B cell (primary cell): Measurements from ENCODE around the gene PDE4B. TPM values are rescaled to one million over a fixed set of nuclear protein-coding genes. Genes with fewer than 3 reads are reported as not detected.
"Not testable (repeated sequence)": the region's sequence is repeated elsewhere in the genome, so short reads cannot be mapped to it uniquely, and the experiment has no call there.

Experiments used
- ATAC-seq: fragments of 200-7000 bp; cut with Tn5 transposase; one replicate; pipeline ENCODE4 v1.10.0; 2021; ENCODE audit warnings: low read depth, mild to moderate bottlenecking, moderate number of reproducible peaks, moderate library complexity
- CTCF ChIA-PET: fragments of 350-600 bp; sonication (Branson Sonifier 250); formaldehyde crosslinking; loops from one replicate; lab custom pipeline; 2021; ENCODE audit warnings: antibody characterized with exemption, inconsistent platforms; lab: Charles Lee
- POLR2A ChIA-PET: fragments of 350-600 bp; sonication (Branson Sonifier 250); formaldehyde crosslinking; loops from one replicate; lab custom pipeline; 2021; ENCODE audit warnings: antibody characterized with exemption; lab: Charles Lee
- DNase-seq: peaks from one replicate; pipeline ENCODE4 v3.0.0; 2013
- H2AFZ ChIP-seq: 2 replicates; pipeline ENCODE4 v1.6.1; 2012; ENCODE audit warnings: mild to moderate bottlenecking, low read depth, low read length; ENCODE audit not compliant: insufficient read depth, poor library complexity, severe bottlenecking
- H3K27ac ChIP-seq, 2 donors: 1 replicate in 1 of 2; 2 replicates in 1 of 2; pipeline ENCODE4 v1.5.1; 2012 to 2013; ENCODE audit warnings: low read length in 2 of 2, mild to moderate bottlenecking in 2 of 2, moderate library complexity in 1 of 2
- H3K27me3 ChIP-seq, 4 experiments: fragments of 200-600 bp in 1 of 4; sonication (generic) in 1 of 4; replicated peaks in 1 of 4; 1 replicate in 2 of 4; 2 replicates in 2 of 4; pipeline versions ENCODE4 v1.6.1 to v1.7.0; 2013 to 2016; ENCODE audit warnings: low read length in 3 of 4, mild to moderate bottlenecking in 2 of 4, mixed read lengths in 1 of 4, moderate library complexity in 1 of 4; ENCODE audit not compliant: insufficient read depth in 4 of 4, control insufficient read depth in 3 of 4; ENCODE audit errors: control extremely low read depth in 1 of 4
- H3K36me3 ChIP-seq, 2 experiments: replicated peaks in 1 of 2; 1 replicate in 1 of 2; 2 replicates in 1 of 2; pipeline versions ENCODE4 v1.6.1 to v1.7.1; 2013; ENCODE audit warnings: low read length in 1 of 2; ENCODE audit not compliant: insufficient read depth in 2 of 2, control insufficient read depth in 1 of 2; ENCODE audit errors: control extremely low read depth in 1 of 2, extremely low read depth in 1 of 2
- H3K4me1 ChIP-seq, 2 donors: fragments of 200-600 bp in 1 of 2; sonication (generic) in 1 of 2; 1 replicate in 1 of 2; 2 replicates in 1 of 2; pipeline versions ENCODE4 v1.5.1 to v1.6.1; 2013 to 2017; ENCODE audit warnings: low read length in 2 of 2; ENCODE audit not compliant: control insufficient read depth in 2 of 2, insufficient read depth in 2 of 2
- H3K4me2 ChIP-seq: replicated peaks from 2 replicates; pipeline ENCODE3; 2012; ENCODE audit warnings: mild to moderate bottlenecking, low read depth, low read length; ENCODE audit not compliant: poor library complexity, severe bottlenecking
- H3K4me3 ChIP-seq, 5 experiments: fragments of 200-600 bp in 1 of 5; sonication (generic) in 1 of 5; 1 replicate in 3 of 5; 2 replicates in 2 of 5; pipeline versions ENCODE4 v1.5.1 to v1.7.0; 2011 to 2016; ENCODE audit warnings: low read length in 4 of 5, mild to moderate bottlenecking in 4 of 5, low read depth in 2 of 5, control low read depth in 1 of 5, moderate library complexity in 1 of 5; ENCODE audit not compliant: insufficient read depth in 1 of 5; ENCODE audit errors: control extremely low read depth in 1 of 5, extremely low read depth in 1 of 5
- H3K79me2 ChIP-seq: fragments of 200-600 bp; sonication (generic); one replicate; pipeline ENCODE4 v1.6.0; 2016; ENCODE audit warnings: low read length; ENCODE audit not compliant: control insufficient read depth, insufficient read depth
- H3K9ac ChIP-seq: fragments of 200-600 bp; sonication (generic); 2 replicates; pipeline ENCODE4 v1.6.1; 2017; ENCODE audit warnings: mild to moderate bottlenecking, low read length, moderate library complexity
- H3K9me3 ChIP-seq, 3 donors: one replicate each; pipeline versions ENCODE4 v1.6.1 to v1.7.1; 2013; ENCODE audit warnings: low read length in 2 of 3; ENCODE audit not compliant: control insufficient read depth in 2 of 3, insufficient read depth in 1 of 3; ENCODE audit errors: control extremely low read depth in 1 of 3
- H4K20me1 ChIP-seq: 2 replicates; pipeline ENCODE4 v1.6.0; 2012; ENCODE audit warnings: mild to moderate bottlenecking, low read length; ENCODE audit not compliant: insufficient read depth, control insufficient read depth, poor library complexity, severe bottlenecking
- H3K27ac Mint-ChIP-seq: one replicate; pipeline ENCODE4 v1.8.0; 2021; ENCODE audit warnings: mixed read lengths
- H3K27me3 Mint-ChIP-seq: one replicate; pipeline ENCODE4 v1.8.0; 2021; ENCODE audit warnings: mixed read lengths
- H3K4me1 Mint-ChIP-seq: one replicate; pipeline ENCODE4 v1.8.0; 2021; ENCODE audit warnings: mixed read lengths
- H3K4me3 Mint-ChIP-seq: one replicate; pipeline ENCODE4 v1.8.0; 2021; ENCODE audit warnings: mixed read lengths
- H3K9me3 Mint-ChIP-seq: one replicate; pipeline ENCODE4 v1.8.0; 2022; ENCODE audit warnings: mixed read lengths; ENCODE audit not compliant: insufficient read depth
- CTCF ChIP-seq: fragments of 200-600 bp; IDR thresholded peaks from one replicate; pipeline ENCODE4 v1.8.0; 2022; ENCODE audit warnings: antibody characterized with exemption, mild to moderate bottlenecking
- EZH2 ChIP-seq: IDR thresholded peaks from 2 replicates; pipeline ENCODE4 v1.6.1; 2012; ENCODE audit warnings: borderline replicate concordance, low read depth, mild to moderate bottlenecking, moderate library complexity, low read length; ENCODE audit not compliant: insufficient read depth, poor library complexity, severe bottlenecking
- WGBS: methylation state at CpG from one replicate; pipeline ENCODE4 v1.1.5; 2013; ENCODE audit warnings: missing lambda C conversion rate; ENCODE audit not compliant: insufficient coverage; 5-methylcytosine and 5-hydroxymethylcytosine counted together
- intact Hi-C: fragments of 100-400 bp; cut with micrococcal nuclease; formaldehyde crosslinking; loops from one replicate; pipeline ENCODE4 v1.10.0; 2022
- polyA plus RNA-seq: library from polyadenylated mRNA; depleted of rRNA; stranded (reverse); fragments of >200 nt; gene quantifications from 2 replicates; pipeline ENCODE4 v1.2.3, GENCODE V29; 2012
- total RNA-seq, 2 donors: library from RNA; stranded (reverse); fragments of 120-200 nt in 1 of 2; gene quantifications; 1 replicate in 1 of 2; 2 replicates in 1 of 2; pipeline versions ENCODE4 v1.2.3 to v1.2.4, GENCODE V29; 2013 to 2022

PDE4B gene
- total and polyA plus RNA-seq, 2 donors (not counting 1 experiment from before 2014, with no cell fraction given) = 63.7 to 242 TPM

DNA sequence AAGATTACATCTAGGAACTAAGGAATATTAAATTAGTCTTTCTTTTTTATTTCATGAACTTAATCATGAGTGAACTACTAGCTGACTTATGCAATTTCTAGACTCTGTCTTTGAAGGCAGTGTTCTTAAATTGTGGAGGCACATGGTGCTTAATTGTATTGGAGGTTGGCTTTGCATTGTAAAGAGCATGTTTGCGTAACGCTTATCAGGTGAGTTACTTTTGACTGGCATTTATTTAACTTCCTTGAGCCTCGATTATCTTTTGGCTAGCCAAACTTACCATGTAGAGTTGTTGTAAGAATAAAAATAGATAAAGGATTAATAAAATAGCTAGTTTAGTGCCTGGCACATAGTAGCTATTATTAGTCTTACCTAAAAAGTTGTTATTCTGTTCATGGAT is 262.4 kb downstream of the PDE4B start:
- Histone ChIP-seq H3K4me3 (no peak overlapping the region), H3K36me3 (no peaks in the 10 kb centered on the region), H3K27me3 (no peaks in the 10 kb centered on the region), H3K4me1 (no peaks in the 10 kb centered on the region), H3K27ac (no peak overlapping the region), H2AFZ (no peak overlapping the region), H3K9ac (no peak overlapping the region), H3K9me3 (no peaks in the 10 kb centered on the region), H4K20me1 (no peaks in the 10 kb centered on the region), H3K79me2 (no peaks in the 10 kb centered on the region), H3K4me2 (no peak overlapping the region)
- no peaks in the 10 kb centered on the region for H3K4me1 Mint-ChIP-seq
- H3K27ac Mint-ChIP-seq = no peak overlapping the region
- no peak overlapping the region for H3K4me3 Mint-ChIP-seq
- peaks cover 5% of the 10 kb centered on the region for H3K27me3 Mint-ChIP-seq
- no peak for DNase-seq
- intact Hi-C loops = no loop called here
- no peaks in the 10 kb centered on the region for H3K9me3 Mint-ChIP-seq
- 100% methylated on average over 2 of the region's 3 CpGs for WGBS
- no peak for TF ChIP-seq EZH2
- no peak for TF ChIP-seq CTCF
- CTCF ChIA-PET = no interaction called here
- ATAC-seq = no peak
- POLR2A ChIA-PET = no interaction called here

DNA sequence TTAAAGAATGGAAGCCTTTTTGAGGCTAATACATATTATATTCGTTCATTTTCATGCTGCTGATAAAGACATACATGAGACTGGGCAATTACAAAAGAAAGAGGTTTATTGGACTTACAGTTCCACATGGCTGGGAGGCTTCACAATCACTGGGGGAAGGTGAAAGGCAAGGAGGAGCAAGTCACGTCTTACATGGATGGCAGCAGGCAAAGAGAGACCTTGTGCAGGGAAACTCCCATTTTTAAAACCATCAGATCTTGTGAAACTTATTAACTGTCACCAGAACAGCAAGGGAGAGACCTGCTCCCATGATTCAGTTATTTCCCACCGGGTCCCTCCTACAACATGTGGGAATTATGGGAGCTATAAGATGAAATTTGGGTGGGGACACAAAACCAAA is 264.8 kb downstream of the PDE4B start:
- ATAC-seq = not testable (repeated sequence)

More for the DNA sequence above, 264.8 kb downstream of the PDE4B start:
- H3K4me2 ChIP-seq, H3K4me3 Mint-ChIP-seq, POLR2A ChIA-PET, H3K9me3 Mint-ChIP-seq, H3K27me3 ChIP-seq, CTCF ChIA-PET, H3K27me3 Mint-ChIP-seq, H4K20me1 ChIP-seq, H3K4me3 ChIP-seq, H3K9me3 ChIP-seq, H3K79me2 ChIP-seq, H3K4me1 ChIP-seq, H3K4me1 Mint-ChIP-seq, H2AFZ ChIP-seq, intact Hi-C loops, H3K36me3 ChIP-seq, DNase-seq, H3K27ac ChIP-seq, H3K9ac ChIP-seq, H3K27ac Mint-ChIP-seq: not testable (repeated sequence)
- WGBS = no CpG with 5 or more reads among the region's 3 CpGs
